ENCODE data around the gene URGCP. TPM values are rescaled to one million over a fixed set of nuclear protein-coding genes. Genes with fewer than 3 reads are reported as not detected.

Gene URGCP
- 10 to 100 TPM; 15.7 to 22.7 (median 20.4) TPM for polyA plus RNA-seq (ENCODE audit: insufficient read length in 10 of 10)
- long read RNA-seq, donor 1, full-length matches to known transcripts = 1 of 1 reads
- long read RNA-seq, donor 1, partial matches to known transcripts = 0 of 1 reads
- long read RNA-seq, donor 1, other reads (novel, unspliced or antisense) = 0 of 1 reads
- long read RNA-seq, donor 2, full-length matches to known transcripts = 3 of 3 reads
- long read RNA-seq, donor 2, partial matches to known transcripts = 0 of 3 reads
- long read RNA-seq, donor 2, other reads (novel, unspliced or antisense) = 0 of 3 reads
- long read RNA-seq, donor 3 = 0 reads
- long read RNA-seq, donor 4, full-length matches to known transcripts = 3 of 3 reads
- long read RNA-seq, donor 4, partial matches to known transcripts = 0 of 3 reads
- long read RNA-seq, donor 4, other reads (novel, unspliced or antisense) = 0 of 3 reads
- long read RNA-seq, donor 5, full-length matches to known transcripts = 11 of 11 reads
- long read RNA-seq, donor 5, partial matches to known transcripts = 0 of 11 reads
- long read RNA-seq, donor 5, other reads (novel, unspliced or antisense) = 0 of 11 reads
- long read RNA-seq, donor 6, full-length matches to known transcripts = 5 of 15 reads
- long read RNA-seq, donor 6, partial matches to known transcripts = 10 of 15 reads
- long read RNA-seq, donor 6, other reads (novel, unspliced or antisense) = 0 of 15 reads
- long read RNA-seq, donor 7, full-length matches to known transcripts = 2 of 2 reads
- long read RNA-seq, donor 7, partial matches to known transcripts = 0 of 2 reads
- long read RNA-seq, donor 7, other reads (novel, unspliced or antisense) = 0 of 2 reads
- long read RNA-seq, donor 8, partial matches to known transcripts = 0 of 2 reads
- long read RNA-seq, donor 8, other reads (novel, unspliced or antisense) = 0 of 2 reads
- long read RNA-seq, donor 9 = 0 reads

- DNase-seq = peak; percentile 31 to 79 (median 62)
These were observed at the start of gene URGCP for GRCh38 chr7:43906331-43907010. TSS of gene URGCP (minus strand) at chr7:43906596. CDS start at chr7:43906575, 21 bp downstream.

- no peak for DNase-seq
These were observed 49.6 kb upstream of the URGCP start for GRCh38 chr7:43956027-43956426.

GRCh38 chr7:43954524-43955228 is 48.3 kb upstream of the URGCP start:
- DNase-seq = peak; percentile 19 to 48 (median 26)

GRCh38 chr7:43953071-43953470 is 46.7 kb upstream of the URGCP start:
- DNase-seq = no peak

GRCh38 chr7:43952028-43952427 is 45.6 kb upstream of the URGCP start:
- DNase-seq = no peak

GRCh38 chr7:43944286-43944685 is 37.9 kb upstream of the URGCP start:
- no peak for DNase-seq

- no peak for DNase-seq
These were observed 37.2 kb upstream of the URGCP start for GRCh38 chr7:43943417-43944187.

- no peak for DNase-seq
These were observed 36.6 kb upstream of the URGCP start for GRCh38 chr7:43942997-43943396.

- no peak for DNase-seq
These were observed 35.9 kb upstream of the URGCP start for GRCh38 chr7:43942250-43942649.

GRCh38 chr7:43938892-43939482 is 32.6 kb upstream of the URGCP start:
- DNase-seq = no peak

GRCh38 chr7:43937444-43937843 is 31.0 kb upstream of the URGCP start:
- no peak for DNase-seq

GRCh38 chr7:43933902-43934560 is 27.6 kb upstream of the URGCP start:
- no peak for DNase-seq

GRCh38 chr7:43931346-43931745 is 24.9 kb upstream of the URGCP start:
- DNase-seq = no peak

- DNase-seq = no peak
These were observed 23.4 kb upstream of the URGCP start for GRCh38 chr7:43929529-43930457.

GRCh38 chr7:43927810-43928209 is 21.4 kb upstream of the URGCP start:
- no peak for DNase-seq

- DNase-seq = no peak
These were observed 20.4 kb upstream of the URGCP start for GRCh38 chr7:43926798-43927123.

- DNase-seq = peak; percentile 59 to 91 (median 78)
These were observed 19.8 kb upstream of the URGCP start, which contains the start of gene UBE2D4 for GRCh38 chr7:43925984-43926797. TSS of gene UBE2D4 (plus strand) at chr7:43926436. CDS start at chr7:43926533, 97 bp downstream.

- DNase-seq = no peak
These were observed 16.3 kb upstream of the URGCP start for GRCh38 chr7:43922726-43923125.
